Activated CD4-positive, alpha-beta T cell treated with anti-CD3 and anti-CD28 coated beads, Interleukin-10, Interleukin-2, amounts not matched to agents 100 ng/mL and 50 ng/mL, durations not matched to agents 16 hours and 8 hours (primary cell): ENCODE measurements around the gene RIC8B.
A peak's percentile ranks its signal among the peaks of the same experiment; 100 is the strongest.

ENCODE experiments used
- DNase-seq: peaks from one replicate; pipeline ENCODE4 v3.0.0-alpha.2; 2020

The RIC8B gene

GRCh38 chr12:106758349-106759110 lies 16.0 kb upstream of the RIC8B start:
- no peak for DNase-seq

- no peak for DNase-seq
These were observed 14.8 kb upstream of the RIC8B start for GRCh38 chr12:106759526-106760183.

GRCh38 chr12:106760184-106760531 lies 14.3 kb upstream of the RIC8B start:
- DNase-seq = no peak

- DNase-seq = no peak
These were observed 10.3 kb upstream of the RIC8B start for GRCh38 chr12:106764220-106764619.

GRCh38 chr12:106764738-106765137 lies 9.7 kb upstream of the RIC8B start:
- DNase-seq = no peak

- DNase-seq = no peak
These were observed 8.1 kb upstream of the RIC8B start for GRCh38 chr12:106766393-106766826.

- DNase-seq = no peak
These were observed 7.3 kb upstream of the RIC8B start for GRCh38 chr12:106767206-106767605.

GRCh38 chr12:106767954-106768822 lies 6.3 kb upstream of the RIC8B start:
- no peak for DNase-seq

GRCh38 chr12:106769078-106769477 lies 5.4 kb upstream of the RIC8B start:
- DNase-seq = no peak

GRCh38 chr12:106769546-106769945 lies 4.9 kb upstream of the RIC8B start:
- DNase-seq = no peak

GRCh38 chr12:106771425-106771824 lies 3.1 kb upstream of the RIC8B start:
- no peak for DNase-seq

GRCh38 chr12:106773286-106774004 lies 1.0 kb upstream of the RIC8B start:
- DNase-seq = no peak

- DNase-seq = peak; percentile 32
These were observed 484 bp downstream of the RIC8B start for GRCh38 chr12:106774808-106775524.

- no peak for DNase-seq
These were observed 2.4 kb downstream of the RIC8B start for GRCh38 chr12:106776897-106777296.

GRCh38 chr12:106780010-106780631 lies 5.6 kb downstream of the RIC8B start:
- no peak for DNase-seq

- DNase-seq = no peak
These were observed 8.1 kb downstream of the RIC8B start for GRCh38 chr12:106782619-106783018.

GRCh38 chr12:106783515-106783914 lies 9.0 kb downstream of the RIC8B start:
- no peak for DNase-seq

- no peak for DNase-seq
These were observed 15.5 kb downstream of the RIC8B start for GRCh38 chr12:106790020-106790419.

- DNase-seq = no peak
These were observed 17.0 kb downstream of the RIC8B start for GRCh38 chr12:106791531-106791930.

GRCh38 chr12:106794369-106794768 lies 19.9 kb downstream of the RIC8B start:
- no peak for DNase-seq

- no peak for DNase-seq
These were observed 26.8 kb downstream of the RIC8B start for GRCh38 chr12:106801167-106801708.
